ENCODE measurements around the gene C1orf74. TPM values are rescaled to one million over a fixed set of nuclear protein-coding genes. Genes with fewer than 3 reads are reported as not detected.
A peak's percentile ranks its signal among the peaks of the same experiment; 100 is the strongest.

The C1orf74 gene
- polyA plus RNA-seq (2013, experiment 1 of 2; ENCODE audit: insufficient read length) = 1.8 TPM
- 1.5 TPM for polyA plus RNA-seq (2013, experiment 2 of 2; ENCODE audit: insufficient read length)

DNA sequence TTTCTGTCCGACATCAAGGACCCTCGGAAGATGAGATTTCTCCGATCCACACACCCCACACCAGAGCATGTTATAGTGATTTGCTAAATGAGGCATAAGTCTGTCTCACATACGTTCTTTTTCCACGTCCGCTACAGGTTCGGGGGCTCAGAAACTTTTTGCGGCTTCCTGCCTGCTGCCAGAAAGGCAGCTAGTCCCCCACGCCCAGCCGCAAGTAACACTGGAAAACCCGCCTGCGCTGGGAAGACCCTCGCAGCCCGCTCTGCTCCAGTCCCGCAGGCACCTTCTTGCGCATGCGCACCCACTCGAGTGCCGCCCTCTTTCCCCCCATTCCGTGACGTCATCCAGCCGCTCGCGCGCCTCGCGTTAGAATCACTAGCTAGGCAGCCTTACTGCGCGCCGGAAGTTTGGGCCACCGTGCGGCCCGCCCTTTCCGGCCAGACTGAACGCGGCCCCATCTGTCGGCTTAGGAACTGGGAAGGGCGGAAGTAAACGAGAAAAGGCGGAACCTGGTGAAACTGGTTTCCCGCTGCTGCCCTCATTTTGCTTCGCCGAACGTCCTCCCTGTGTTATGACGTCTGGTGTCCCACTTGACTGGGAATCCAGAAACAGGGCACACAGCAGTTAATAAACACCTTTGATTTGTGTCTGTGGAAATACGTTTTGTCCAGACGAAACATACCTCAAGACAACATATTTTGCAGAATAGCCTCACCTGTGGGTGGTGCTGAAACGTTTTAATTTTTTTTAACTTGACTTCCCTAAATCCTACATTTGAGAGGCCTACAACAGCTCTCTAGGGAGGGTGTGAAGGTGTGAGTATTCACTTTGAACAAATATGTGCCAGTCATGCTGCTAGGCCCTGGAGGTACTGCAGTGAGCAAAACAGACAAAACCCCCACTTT, at the start of gene C1orf74:
C1orf74 (minus strand) TSS at position 295 of the 905 bp plus-strand sequence. CDS start 925 bp downstream, outside the sequence.
- peak; percentile 99 for DNase-seq

DNA sequence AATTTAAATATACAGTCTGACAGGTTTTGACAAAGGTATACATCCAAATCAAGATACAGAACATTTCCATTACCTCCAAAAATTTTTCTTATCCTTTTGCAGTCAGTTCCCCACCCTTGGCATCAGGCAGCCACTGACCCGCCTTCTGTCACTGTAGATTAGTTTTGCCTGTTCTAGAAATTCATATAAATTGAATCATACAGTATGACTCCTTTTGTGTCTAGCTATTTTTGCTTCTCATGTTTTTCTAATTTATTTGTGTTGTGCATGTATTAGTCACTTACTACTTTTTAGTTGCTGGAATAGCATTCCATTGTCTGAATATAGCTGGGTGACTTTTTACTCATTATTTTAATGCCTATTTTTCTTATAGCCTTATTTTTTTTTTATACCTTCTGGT, 47.3 kb upstream of the C1orf74 start:
- peak; percentile 76 for DNase-seq

DNA sequence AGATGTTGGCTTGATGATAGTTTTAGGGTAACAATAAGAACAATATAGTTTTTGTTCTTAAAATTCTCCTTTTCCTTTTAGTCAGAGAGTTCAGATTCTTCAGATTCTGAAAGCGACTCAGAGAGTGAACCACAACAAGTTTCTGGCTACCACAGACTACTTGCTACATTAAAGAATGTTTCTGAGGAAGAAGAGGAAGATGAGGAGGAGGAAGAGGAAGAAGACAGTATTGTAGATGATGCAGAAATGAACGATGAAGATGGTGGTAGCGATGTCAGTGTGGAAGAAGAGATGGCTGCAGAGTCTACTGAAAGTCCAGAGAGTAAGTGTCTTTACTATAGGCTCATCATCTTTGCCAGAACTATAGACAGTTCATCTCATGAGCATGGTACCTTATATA, 46.4 kb upstream of the C1orf74 start:
- no peak for DNase-seq

DNA sequence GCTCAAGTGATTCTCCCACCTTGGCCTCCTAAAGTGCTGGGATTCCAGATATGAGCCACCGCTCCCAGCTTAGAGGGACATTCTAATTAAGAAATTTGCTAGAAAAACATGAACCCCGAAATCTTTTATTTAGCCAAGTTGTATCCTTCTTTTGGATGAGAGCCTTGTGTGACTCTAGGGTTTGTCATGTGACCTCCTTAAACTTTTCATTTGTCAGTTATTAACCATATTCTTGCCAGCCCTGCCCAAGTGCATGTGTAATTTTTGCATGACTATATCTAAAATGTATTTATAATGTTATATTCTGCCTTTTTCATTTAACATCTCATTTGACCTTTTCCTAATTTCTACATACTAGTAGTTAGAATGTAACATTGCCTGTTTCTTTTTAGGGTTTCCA, 45.4 kb upstream of the C1orf74 start:
- DNase-seq = no peak

DNA sequence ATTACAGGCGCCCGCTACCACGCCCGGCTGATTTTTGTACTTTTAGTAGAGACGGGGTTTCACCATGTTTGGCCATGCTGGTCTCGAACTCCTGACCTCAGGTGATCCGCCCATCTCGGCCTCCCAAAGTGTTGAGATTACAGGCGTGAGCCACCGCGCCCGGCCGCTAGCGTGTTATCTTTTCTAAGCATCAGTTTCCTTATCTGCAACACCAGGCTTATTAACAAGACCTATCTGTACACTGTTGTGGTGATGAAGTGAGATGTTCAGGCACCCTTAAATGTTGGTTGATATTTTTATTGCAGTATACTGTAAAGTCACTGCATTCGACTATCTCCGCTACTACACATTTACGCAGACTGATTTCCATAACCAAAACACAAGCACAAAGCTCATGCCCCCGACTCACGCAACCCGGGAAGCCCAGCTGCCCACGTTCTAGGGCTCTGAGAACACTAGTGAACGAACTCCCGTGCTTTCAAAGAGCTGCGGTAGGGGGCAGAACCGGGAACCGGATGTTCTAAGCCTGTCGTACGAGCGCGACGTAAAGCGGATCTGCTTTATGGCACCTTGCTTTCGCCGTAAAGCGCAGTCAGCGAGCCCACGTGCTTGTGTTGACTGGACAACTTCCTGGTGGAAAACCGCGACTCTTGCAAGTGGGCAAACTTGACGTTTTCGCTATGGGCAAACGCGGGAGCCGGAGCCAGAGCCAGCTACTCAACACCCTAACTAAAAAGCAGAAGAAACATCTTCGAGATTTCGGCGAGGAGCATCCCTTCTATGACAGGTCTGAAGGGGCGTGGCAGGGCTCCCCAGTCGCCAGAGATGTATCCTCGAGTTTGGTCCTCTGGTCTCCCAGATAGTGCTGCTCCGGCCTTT, 43.3 kb upstream of the C1orf74 start, which contains the start of gene UTP25:
UTP25 (plus strand) TSS at position 589 of the 879 bp plus-strand sequence; CDS start at position 681, 92 bp downstream.
- peak; percentile 97 for DNase-seq

DNA sequence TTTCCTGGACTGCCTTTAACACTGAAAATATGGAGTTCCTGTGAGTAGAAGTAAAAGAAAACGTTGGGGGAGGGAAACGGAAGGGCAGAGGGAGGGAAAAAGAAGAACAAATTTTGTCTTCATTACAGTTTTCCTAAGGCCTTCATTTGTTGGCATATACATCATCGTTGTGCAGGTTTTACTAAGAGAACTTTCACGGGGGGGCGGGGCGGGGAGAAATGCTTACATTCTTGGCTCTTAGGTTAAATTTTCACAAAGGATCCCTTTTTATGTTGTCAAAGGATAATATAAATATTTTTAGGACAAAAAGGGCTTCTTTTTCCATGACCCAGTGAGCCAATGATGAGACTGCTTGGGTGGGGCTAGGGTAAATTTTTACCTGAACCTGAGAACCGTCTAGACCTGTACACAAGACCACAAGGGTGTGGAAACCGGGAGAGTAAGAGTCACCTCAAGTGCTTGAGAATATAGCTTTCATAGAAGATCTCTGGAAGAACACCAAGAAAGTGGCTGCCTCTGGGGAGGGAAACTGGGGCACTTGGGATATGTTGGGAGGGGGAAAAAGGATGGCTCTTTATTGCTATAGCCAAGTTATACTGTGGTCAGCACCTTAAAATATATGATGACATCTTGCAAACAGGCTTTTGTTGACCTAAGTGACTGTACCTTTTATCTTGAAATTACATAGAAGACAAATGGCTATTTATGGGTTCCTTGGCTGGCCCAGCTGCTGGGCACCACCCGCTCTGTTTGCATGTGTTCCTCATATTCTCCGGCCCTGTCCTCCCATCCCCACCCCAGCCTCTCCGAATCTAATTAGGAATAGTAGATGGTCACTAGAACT, 41.5 kb upstream of the C1orf74 start:
- no peak for DNase-seq

DNA sequence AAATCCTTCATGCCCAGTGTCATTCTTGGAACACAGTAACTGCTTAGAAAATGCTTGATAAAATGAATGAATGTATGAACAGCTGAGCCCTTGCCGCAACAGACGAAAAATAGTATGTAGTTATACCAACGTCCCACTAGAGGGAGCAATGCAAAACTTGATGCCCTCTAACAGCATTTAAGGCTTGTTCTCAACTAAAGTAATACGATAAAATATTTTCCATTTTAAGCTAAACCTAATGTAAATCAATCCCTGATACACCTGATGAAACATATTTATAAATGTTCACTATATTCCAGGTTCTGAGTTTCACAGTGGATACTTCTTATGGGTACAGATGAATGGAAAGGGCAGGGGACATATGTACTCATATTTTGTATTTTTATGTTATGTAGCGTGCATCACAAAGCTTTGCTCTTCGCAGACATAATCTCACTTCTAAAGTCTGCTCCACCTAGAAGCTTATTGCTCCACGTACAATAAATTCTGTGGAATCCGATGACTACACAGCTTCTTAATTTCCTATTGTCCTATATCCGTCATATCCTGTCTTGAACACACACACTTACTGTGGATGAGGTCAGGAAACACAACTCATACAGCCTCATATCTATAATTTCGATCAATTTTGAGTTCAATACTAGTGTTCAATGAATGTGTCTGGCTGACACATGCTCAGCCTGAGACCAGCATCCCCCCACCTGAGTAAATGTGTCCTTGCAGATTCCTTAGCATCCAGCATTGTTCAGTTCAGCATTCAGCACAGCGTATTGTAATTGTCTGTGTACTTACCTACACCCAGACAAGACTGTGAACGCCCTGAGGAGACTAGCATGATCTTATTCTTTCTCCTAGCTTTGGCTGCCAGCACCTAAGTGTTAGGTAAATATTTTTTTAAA, 39.0 kb upstream of the C1orf74 start:
- DNase-seq = peak; percentile 65

DNA sequence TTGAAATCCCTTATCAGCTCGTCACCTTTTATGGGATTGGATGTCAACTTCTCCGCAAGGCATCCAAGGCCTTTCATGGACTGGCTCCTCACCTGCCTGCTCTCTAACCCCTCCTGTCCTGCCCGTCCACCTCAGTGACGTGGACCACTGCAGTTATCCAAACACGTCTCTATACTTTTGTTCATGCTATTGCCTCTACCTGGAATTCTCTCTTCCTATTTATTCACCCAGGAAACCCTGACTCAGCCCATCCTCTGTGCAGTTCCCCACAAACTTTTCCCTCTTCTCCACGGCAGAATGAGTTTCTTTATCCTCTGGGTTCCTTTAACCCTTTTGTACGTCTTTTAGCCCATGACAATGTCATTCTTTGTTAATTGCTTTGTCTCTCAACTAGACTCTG, 38.3 kb upstream of the C1orf74 start:
- DNase-seq = no peak

DNA sequence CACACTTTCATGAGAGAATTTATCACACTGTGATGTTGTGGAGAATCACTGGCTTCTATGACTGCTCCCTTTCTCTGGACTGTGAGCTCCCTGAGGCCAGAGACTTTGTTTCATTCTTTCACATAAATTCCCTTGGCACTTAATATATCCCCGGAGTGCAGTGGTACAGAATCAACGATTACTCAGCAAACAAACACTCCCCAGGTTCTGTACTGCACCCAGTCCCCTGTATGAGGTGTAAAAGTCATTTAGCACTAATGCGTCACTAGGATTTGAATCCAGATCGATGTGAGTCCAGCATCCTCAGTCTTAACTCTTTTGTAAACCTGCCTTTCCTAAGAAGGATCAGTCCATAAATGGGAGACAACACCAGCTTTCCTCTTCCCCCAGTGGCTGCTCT, 36.6 kb upstream of the C1orf74 start:
- DNase-seq = no peak

DNA sequence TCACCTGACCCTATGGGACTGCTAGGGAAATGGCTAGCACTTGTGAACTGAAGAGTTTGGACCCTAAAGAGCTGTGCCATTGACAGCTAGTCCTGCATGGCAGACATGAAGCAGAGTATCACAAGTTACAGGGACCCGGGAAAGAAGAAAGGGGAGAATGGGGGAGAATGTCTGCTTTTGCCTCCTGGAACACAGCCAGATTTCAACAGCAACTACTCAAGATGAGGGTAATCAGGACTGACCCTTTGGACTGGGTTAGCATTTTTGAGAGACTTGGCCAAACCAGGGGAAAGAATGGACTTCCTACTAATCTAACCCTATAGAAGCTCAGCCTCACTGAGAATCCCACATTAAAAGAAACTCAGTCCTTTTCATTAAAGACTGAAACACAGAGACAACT, 34.7 kb upstream of the C1orf74 start:
- no peak for DNase-seq

DNA sequence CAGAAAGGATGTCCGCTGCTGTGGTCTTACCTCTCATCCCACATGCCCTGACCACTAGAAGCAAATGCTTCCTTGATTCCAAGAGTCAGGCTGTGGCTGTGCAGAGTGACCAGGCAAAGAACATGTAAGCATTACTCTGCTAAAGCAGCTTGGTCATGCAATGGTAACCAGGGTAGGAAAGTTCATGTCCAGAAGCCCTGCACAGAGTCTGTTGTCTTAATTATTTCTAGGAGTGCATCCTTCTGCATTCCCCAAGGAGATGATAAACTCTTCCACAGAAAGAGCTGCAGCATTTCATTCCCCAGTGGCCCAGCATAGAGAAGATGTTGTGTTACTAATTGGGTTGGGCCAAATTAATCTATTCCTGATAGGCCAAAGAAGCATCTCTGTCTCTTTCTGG, 33.3 kb upstream of the C1orf74 start:
- DNase-seq = no peak

DNA sequence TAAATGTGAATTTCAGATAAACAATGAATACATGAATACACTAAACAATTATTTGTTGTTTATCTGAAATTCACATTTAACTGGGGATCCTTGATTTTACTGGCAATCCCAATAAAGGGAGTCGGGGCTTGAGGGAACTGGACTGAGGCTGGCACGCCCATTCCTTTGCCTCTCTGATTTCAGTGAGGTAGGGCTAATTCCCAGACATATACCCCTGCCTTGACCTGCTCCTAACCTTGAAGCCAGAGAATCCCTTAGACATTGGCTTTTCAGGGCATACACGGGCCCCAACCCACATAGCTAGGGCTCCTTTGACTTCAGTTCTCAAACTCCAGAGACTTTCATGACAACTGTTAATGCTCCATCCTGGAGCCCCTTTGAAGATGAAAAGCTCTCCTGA, 32.6 kb upstream of the C1orf74 start:
- DNase-seq = no peak

DNA sequence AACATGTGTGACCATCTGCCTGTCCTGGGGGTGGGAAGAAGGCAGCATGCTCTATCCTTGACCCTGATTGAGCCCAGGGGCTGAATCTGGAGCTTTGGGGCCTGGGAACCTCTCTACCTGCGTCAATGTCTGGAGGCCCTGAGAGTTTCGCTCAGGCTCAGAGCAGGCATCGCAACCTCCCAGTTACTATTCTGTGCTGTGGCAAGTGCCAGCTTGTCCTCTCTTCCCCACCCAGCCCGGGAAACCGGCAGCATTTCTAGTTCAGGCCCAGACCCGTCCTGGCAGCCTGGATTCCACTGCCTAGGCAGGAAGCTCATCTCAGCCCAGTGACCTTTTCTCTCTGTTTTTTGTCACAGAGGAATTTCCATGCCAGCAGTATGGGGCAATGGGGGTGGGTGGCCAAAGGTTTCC, 31.6 kb upstream of the C1orf74 start:
- no peak for DNase-seq

DNA sequence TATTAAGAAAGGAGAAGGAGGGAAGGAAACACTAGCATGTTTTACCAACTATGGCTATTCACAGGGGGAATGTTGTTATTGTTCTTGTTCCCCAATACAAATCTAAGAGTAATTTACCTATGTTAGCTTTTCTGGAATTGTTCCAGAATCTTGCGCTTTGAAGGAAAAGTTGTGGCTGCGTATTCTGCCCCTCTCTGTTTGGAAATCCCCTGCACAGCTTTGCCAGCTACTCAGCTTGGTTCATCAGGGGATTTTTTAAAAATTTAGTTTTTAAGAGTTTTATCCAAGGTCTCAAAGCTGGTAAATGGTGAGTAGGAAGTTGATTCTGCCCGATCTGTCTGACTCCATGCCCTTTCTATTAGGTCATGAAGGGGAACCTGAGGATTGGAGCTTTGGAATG, 31.1 kb upstream of the C1orf74 start:
- DNase-seq = no peak

DNA sequence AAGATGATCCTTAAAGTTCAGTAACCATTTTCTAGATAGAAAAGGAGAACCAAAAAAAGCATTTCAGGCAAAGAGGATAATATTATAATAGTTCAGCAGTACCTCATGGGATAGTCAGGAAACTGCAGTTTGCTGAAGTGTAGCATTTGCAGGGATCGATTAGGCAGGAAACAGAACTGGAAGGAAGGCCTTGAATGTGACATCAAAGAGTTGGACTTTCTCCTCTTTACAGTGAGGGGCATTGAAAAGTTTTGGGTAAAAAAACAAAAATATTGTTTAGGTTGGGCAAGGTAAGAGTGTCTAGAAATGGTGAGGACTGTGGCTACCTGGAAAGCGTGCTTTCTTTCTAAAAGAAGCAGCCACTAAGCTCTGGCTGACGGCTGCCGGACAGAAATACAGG, 29.5 kb upstream of the C1orf74 start:
- no peak for DNase-seq

DNA sequence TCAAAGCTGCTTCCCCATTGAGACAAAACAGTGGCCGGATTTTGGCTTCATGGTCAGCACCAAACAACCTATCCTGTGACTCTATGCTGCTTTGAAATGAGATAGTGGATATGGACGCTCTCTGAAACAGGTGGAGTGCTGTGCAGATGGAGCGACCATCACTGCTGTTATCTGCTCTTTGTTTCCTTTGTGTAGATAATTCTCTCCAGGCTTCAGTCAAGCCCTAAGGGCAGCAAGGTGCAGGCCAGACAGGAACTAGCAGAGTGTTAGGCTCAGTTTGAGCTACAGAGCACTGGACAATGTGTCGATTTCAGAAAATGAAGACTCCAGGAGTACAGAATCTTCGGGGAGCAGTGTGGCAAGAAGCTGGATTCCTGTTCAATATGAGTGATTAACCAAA, 26.4 kb upstream of the C1orf74 start:
- no peak for DNase-seq

DNA sequence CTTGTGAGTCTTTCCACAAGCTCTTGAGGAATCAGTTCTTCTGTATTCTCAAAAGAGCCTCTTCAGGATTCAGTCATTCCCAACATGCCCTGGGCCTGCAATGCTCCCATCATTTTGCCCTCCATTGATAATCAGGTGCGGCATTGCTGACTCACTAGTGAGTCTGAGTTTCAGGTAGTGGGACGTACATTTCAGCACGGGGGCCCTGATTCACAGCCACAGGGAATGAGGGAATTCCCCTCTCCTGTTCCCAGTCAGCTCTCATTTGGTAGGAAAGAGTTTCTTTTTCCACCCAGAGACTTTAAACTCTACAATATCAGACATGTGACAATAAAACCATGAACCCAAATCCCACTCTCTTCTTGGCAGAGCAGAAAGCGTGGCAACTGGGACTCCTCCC, 25.3 kb upstream of the C1orf74 start:
- no peak for DNase-seq

DNA sequence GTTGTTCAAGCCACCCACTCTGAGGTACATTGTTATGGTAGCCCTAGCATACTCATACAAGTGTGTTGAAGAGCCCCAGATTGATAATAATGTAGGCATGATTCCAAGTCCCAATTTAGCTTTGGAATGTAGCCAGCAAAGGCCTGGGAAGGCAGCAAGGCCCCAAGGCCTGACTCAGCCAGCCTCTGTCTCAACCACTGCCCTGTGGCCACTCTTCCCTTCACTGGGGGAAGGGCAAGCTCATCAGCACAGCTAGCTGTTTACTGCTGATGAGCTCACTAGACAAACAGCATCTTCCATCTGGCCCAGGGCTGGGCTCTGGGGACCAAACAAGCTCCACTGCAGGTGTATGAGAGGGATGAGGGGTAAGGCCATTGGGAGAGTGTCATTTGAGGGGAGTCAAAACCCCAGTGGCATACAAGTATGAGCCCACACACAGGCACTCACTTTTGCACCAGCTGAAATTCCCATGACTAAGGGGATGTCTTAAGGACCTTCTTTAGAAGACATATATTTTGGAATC, 23.8 kb upstream of the C1orf74 start:
- DNase-seq = peak; percentile 90

DNA sequence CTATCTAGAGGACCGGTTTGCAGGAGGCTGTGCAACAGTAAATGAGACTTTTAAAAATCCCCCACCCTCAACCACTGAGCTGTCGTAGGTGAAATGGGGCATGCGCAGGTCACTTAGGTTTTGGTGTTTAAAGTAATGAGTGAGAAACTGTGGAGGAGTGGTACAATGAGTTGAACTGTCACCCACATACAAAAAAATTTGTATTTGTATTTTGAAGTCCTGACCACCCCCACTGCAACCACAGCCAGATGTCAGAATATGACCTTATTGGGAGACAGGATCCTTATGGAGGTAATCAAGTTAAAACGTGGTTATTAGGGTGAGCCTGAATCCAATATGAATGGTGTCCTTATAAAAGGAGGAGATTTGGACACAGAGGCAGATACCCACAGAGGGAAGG, 23.1 kb upstream of the C1orf74 start:
- no peak for DNase-seq

DNA sequence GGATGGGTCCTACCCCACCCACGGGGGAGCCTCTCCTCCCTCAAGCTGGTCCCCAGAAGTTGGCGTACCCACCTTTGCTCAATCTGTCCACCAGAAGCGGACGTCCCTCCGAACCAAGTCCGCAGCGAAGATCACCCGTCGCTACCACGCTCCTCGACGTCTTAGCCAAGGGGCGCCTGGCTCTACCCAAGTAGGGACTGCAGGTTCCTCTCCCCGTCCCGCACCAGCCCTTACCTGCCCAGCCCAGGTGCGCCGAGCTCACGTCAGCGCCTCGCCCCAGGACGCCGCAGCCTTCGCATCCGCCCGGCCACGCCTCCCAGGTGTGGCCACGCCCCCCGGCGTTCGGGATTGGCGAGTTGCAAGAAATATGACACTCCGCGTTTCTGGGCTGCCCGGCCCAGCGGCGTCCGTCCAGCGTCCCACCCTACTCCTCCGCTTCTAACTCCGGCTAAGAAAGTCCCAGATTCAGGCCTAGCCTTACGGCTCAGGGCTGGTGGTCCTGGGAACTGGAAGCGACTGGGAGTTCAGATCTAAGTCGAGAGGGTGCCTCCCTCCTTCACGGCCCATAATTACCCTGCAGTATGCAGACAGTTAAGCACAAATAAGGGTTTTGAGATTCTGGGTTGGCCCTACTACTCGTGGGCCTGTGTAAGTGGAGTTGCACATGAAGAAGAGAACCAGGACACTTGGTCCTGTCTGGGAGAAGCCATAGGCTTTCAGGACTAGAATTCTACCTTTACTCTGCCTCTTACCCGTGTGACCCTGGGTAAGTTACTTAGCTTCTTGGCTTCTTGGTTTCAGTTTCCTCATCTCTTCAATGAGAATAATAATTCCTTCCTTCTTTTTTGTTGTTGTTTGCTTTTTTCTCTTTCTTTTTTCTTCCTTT, 21.8 kb upstream of the C1orf74 start, which contains the start of gene IRF6:
IRF6 (minus strand) TSS at position 268 of the 886 bp plus-strand sequence. CDS start 4,729 bp downstream, outside the sequence.
- peak; percentile 65 for DNase-seq

Measured in fibroblast of skin of scalp (primary cell).